Stimulated activated CD8-positive, alpha-beta memory T cell treated with anti-CD3 and anti-CD28 coated beads, Interleukin-15, amount 100 ng/mL, for 1 hour (primary cell): ENCODE results near the gene SULT1A1.
"Not testable (repeated sequence)": the region's sequence is repeated elsewhere in the genome, so short reads cannot be mapped to it uniquely, and the experiment has no call there.

Source experiments
- DNase-seq: peaks from one replicate; pipeline ENCODE4 v3.0.0-alpha.2; 2020; ENCODE audit warnings: low read depth

SULT1A1 gene

DNA sequence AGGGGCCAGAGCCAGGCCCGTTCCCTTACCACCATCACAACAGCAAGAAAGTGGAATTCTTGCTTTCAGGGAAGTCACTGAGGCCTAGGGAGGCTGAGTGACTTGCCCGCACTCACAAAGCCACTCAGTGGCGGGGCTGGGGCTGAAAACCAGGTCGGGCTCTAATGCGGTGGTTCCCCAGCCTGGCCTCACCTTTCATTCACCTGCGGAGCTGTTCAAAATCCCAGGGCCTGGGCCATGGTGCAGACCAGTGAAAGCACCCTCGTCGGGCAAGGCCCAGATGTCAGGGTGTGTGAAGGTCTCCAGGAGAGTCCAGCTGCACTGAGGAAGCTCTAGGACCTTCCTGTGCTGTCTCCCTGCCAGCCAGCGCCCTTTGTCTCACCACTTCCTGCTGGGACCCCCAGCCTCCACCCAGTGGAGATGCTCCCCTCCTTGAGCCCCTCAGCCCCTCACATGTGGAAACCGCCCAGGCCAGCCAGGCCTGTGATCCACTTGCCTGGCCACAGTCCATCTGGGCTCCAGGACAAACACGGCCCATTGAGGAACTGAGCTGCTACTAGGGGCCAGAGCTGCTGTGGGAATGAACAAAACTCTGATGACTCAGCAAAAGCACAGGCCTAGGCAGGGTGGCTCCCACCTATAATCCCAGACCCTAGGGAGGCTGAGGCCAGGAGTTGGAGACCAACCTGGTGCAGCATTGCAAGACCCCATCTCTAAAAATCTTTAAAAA is 812 bp downstream of the SULT1A1 start:
- DNase-seq, result not testable (repeated sequence)

GRCh38 chr16:28608496-28608808 is 1.4 kb downstream of the SULT1A1 start:
- not testable (repeated sequence) for DNase-seq

DNA sequence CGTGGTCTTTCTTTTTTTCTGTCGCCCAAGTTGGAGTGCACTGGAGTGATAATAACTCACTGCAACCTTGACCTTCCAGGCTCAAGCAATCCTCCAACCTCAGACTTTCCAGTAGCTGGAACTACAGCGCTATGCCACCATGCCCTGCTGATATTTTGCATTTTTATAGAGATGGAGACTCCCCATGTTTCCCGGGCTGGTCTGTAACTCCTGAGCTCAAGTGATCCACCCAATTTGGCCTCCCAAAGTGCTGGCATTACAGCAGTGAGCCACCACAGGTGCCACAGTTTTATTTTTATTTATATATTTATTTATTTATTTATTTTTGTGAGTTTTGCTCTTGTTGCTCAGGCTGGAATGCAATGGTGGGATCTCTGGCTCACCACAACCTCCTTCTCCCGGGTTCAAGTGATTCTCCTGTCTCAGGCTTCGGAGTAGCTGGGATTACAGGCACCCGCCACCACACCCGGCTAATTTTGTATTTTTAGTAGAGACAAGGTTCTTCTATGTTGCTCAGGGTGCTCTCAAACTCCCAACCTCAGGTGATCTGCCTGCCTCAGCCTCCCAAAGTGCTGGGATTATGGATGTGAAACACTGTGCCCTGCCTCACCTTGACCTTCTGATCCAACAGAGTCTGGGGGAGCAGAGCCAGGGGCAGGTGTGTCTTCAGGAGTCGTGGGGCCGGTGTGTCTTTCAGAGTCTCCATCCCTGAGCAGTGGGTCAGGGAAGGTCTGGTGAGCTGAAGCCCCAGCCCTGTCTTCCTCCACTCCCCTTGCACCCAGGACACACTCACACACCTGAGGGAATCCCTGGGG is 2.0 kb downstream of the SULT1A1 start:
- not testable (repeated sequence) for DNase-seq

DNA sequence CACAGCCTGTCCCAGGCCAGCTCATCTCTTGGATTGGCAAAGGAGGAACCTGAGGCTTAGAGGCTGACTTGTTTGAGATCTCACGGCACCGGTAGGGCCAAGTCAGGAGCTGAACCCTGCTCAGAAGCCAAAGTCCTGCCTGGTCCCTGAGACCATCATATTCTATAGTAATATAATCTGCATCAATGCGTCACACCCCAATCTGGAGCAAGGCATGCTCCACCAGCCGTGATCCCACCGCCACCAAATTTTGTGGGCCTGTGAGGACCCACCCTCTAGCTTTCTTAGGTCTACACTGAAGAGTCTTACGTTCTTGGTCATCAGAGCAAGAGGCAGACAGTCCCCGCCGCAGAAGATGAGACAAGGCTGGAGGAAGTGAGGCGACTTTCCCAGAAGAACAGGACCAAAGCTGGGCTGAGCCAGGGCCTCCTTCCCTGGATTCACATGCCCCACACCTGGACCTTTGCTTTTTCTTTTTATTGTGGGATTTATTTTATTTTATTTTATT is 2.7 kb downstream of the SULT1A1 start:
- no peak for DNase-seq

DNA sequence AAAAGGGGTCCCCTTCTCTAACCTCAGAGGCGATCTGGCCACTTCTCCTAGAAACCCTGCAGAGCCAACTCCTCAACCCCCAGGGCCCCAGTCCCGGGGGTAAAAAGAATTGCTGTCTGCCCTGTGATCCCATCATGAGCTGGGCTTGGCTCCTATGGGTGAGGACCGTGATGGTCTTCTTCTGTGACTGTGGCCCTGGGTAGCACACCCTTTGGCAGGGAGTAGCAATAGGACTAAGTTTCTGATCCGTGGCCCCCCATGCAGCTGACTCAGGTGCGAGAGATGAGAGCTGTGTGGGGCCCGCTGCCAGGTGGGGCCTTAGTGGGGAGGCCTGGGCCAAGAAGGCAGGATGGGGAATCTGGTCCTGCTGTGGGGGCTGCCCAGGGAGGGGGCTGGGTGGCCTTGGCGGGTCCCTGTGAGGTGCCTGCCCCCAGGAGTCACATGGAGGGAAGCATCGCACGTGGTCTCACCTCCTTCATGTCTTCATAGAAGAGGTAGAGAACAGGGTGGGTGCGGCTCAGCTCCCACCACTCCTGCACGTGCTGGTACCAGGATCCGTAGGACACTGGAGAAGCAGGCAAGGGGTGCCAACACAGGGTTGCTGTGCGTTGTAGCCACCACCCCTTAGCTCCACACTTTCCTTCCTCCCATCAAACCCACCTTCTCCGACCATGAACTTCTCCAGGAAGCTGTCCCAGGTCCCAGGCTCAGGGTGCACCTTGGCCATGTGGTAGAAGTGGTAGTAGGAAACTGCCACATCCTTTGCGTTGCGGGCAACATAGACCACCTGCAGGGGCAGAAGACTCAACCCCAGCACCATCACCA is 3.3 kb downstream of the SULT1A1 start:
- DNase-seq, result no peak

- no peak for DNase-seq
Observed at GRCh38 chr16:28604186-28604565, 5.7 kb downstream of the SULT1A1 start.

DNA sequence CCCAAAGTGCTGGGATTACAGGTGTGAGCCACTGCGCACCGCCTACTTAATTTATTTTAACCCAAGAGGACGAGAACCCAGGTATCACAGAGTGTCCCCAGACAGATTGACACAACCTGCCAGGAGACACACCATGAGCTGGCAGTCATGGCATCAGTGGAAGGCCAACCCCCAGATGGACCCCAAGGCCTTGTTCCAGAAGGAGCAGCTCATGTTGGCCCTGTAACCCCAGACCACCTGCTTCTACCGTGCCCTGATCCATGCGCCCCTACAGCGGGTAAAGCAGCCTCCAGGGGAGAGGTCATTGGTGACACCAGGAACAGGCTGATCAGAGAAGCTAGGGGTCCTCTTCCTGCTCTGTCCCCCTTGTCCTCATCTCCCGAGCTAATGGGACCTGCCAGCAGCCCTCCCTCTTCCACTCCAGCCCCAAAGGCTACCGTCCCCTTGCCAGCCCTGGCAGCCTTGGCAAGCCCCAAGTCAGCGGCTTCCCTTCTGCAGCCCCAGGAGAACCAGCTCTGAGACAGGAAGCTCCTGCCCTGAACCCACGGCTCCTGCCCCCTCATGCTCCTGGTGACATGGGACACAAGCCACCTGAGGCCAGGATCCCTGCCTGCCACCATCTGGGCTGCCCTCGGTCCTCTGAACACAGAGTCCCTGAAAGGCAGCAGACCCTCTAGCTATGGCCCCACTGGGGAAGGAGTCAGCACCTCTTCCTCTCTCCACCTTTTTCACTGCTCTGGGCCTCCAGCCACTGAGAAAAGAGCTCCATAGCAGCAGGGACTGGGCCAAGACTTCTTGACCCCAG is 6.3 kb downstream of the SULT1A1 start:
- no peak for DNase-seq

DNA sequence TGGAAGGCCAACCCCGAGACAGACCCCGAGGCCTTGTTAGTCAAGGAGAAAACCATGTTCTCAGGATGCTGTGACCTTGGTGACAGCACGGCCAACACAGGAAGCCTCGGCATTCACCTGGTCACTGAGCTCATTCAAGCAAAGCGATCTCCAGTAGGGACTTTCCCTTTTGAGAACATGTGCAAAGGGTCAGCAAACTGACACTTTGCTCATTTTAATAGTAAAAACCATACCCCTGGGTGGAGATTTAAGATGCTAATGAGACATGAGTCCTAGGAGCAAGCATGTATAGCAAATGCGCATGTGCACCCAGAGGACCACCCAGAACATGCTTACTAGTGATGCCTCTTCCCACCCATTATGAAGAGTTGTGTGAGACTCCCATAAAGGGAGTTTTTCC is 7.3 kb downstream of the SULT1A1 start:
- no peak for DNase-seq

GRCh38 chr16:28602062-28602461 is 7.8 kb downstream of the SULT1A1 start:
- not testable (repeated sequence) for DNase-seq

DNA sequence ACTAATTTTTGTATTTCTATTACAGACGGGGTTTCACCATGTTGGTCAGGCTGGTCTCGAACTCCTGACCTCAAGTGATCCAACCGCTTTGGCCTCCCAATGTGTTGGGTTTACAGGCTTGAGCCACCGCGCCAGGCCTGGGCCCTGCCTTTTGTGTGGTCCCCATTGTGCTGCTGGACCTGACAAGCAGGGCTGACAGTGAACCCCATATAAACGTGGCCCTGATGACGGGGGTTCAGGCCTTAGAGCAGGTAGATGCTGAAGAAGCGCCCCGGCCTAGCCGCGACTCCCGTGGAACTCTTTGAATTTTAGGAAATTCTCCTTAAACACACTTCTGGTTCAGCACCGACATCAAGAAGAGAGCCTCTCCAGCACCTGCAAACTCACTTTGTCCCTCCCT is 8.3 kb downstream of the SULT1A1 start:
- DNase-seq, result not testable (repeated sequence)

- not testable (repeated sequence) for DNase-seq
Observed at GRCh38 chr16:28600965-28601364, 8.9 kb downstream of the SULT1A1 start.

DNA sequence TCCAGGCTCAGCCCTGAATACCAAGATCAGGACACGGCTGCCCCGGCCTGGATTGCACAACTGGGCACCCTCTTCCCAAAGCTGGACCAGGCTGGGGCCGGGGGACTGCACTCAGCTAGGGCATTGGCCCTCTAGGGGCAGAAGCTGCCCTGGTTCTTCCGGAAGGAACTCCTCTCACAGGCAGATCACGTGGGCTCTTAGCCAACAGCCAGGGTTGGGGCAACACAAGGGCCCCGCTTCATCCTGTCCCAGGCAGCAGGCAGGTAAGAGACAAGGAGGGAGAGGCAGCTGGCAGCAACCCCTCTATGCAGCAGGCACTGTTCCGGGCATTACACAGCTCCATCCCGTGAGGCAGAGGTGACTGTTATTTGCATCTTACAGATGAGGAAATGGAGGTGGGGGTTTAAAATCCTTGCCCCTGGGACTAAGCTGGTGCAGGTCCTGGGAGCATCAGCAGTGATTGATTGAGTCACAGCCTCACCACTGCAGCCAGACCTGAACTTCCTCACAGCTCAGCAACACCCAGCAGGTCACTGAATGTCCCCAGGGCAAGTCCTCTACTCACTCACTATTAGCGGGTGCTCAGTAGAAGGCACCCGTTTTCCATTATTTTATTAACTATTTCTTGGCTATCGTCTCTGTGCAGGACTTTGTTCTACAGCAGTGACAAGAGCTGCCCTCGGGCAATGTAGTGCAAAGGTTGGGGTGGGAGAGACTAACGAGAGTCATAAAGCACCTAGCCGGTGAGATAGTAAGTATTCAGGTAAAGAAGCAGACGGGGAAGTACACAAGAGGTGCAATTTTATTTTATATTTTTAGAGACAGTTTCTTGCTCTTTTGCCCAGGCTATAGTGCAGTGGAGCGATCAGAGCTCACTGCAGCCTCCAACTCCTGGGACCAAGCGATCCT is 10.2 kb downstream of the SULT1A1 start:
- DNase-seq, result not testable (repeated sequence)

DNA sequence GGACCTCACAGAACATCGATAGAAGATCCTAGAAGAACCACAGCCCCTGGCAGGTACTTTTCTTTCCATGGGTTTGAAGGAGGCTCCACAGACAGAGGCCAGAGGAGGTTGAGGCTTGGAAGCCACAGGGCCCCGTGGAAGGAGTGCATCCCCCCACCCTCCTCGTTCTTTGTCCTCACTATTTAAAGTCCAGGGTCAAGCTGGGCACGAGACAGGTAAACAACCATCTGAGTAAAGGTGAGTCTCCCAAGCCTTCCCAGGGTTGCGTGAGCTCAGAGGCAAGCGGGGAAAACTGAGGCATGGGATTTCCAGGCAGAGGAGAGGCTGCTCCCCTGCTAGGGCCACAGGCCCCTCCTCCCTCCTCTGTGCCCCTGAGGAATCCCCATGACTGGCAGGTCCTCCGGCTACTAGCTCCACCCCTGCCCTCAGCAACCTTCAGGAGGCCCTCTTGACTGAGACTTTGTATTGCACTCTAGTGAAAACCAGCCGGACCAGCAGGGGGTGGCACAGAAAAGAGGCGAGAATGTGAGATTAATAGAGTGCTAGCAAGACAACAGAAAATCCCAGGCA is 12.1 kb downstream of the SULT1A1 start:
- no peak for DNase-seq

GRCh38 chr16:28596840-28597691 is 12.8 kb downstream of the SULT1A1 start, which contains the start of gene SULT1A2:
SULT1A2 (minus strand) TSS chr16:28597050; CDS start chr16:28595930, 1,120 bp downstream.
- no peak for DNase-seq

DNA sequence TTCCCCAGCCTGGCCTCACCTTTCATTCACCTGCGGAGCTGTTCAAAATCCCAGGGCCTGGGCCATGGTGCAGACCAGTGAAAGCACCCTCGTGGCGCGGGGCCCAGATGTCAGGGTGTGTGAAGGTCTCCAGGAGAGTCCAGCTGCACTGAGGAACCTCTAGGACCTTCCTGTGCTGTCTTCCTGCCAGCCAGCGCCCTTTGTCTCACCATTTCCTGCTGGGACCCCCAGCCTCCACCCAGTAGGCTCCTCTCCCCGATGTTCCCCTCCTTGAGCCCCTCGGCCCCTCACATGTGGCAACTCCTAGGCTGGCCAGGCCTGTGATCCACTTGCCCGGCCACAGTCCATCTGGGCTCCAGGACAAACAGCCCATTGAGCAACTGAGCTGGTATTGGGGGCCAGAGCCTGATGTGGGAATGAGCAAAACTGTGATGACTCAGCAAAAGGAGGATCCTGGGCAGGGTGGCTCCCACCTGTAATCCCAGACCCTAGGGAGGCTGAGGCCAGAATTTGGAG is 13.7 kb downstream of the SULT1A1 start:
- DNase-seq, result no peak

- DNase-seq, result not testable (repeated sequence)
Observed at GRCh38 chr16:28595451-28595850, 14.4 kb downstream of the SULT1A1 start.

GRCh38 chr16:28592979-28593553 is 16.8 kb downstream of the SULT1A1 start:
- no peak for DNase-seq

- no peak for DNase-seq
Observed at GRCh38 chr16:28592511-28592910, 17.3 kb downstream of the SULT1A1 start.
